NCI-H146 treated with DMSO at 0.1 percent for 48 hours (cell line): Measurements from ENCODE around the gene CCDC6.

Experiments used
- DNase-seq: peaks from one replicate; lab custom pipeline; 2025; ENCODE audit not compliant: unreplicated experiment; lab: John Stamatoyannopoulos, UW

The CCDC6 gene

DNA sequence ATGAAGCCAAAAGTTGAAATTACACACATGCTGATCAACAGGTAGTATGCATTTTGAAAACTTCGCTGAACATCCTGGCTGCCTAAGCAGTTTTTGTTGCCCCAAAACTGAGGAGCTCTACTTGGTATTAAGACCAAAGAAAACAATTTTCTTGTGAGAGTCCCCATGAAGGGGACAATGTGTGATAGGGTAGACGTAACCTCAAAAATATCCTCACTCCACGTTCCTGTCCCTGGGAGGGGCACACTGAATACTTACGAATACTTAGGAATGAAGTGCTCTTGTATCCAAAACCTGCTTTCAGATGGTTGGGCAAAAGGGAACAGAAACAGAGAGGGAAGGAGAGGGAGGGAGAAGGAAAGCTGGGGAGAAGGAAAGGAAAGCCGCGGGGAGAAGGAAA is 24.7 kb downstream of the CCDC6 start:
- no peak for DNase-seq

DNA sequence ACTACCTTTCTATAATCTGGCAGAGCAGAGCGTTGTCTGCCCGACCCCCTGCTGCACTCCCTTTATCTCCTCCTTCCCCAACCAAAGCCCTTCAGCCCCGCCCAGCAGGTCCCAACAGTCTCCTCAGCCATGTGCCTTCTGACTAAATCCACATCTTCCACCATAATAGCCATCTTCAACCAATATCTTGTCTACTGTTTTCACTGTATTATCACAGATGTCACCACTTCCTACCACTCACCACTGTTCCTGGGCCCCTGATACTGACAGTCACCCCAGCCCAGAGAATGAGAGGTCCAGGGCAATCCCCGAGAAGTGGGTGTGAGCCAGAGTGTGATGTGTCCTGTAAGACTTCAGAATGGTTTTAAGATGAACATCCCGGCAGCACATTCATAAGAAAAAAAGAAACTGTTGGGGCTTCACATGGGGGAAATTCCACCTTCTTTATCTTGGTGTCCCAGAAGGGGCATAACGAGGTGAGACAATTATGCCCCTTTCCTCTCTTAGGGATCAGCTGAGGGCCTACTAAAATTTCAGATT is 25.3 kb downstream of the CCDC6 start:
- no peak for DNase-seq

DNA sequence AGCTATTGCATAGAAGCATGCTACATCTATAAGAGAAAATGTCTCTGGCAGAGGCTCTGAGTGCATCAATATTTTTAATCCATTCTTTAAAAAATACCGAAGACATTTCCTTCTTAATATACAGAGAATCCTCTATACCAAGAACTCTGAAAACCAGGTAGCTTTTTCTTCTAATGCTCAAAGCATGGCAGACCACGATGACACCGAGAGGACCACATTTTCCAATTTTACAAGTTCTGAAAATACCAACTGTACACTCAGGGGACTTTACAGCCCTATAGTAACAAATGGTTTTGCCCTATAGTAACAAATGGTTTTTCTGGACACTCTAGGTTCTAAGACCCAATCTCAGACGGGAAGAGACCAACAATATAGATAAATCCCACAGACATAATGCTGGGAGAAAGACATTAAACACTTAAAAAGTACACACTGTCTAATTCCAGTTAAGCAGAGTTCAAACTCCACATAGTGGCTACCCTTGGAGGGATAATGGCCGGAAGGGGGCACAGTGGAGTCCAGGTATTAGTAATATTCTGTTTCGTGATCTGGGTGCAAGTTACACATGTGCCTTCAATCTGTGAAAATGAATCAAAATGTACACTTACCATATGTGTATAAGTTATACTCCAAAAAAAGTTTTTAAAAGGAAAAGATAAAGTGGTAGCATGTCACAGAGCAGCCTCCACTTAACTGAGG is 26.2 kb downstream of the CCDC6 start:
- DNase-seq = no peak

- DNase-seq = no peak
These were observed 26.9 kb downstream of the CCDC6 start for GRCh38 chr10:59879363-59879913.

DNA sequence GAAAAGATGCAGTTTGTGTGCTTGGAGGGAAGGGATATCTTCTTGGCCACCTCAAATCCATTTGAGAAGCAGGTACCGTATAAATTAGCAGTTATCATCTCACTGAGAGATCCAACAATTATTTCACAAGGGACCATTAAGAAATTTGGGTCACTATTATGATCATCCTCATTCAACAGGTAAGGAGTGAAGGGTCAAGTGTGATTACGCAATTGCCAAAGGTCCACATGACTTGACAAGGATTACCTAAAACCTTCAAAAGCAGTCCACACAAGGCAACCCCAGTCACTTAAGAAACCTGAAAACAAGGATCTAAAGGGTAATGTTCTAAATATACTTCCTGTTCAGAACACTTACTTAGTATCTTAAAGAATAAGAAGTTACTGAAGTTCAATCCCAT is 27.4 kb downstream of the CCDC6 start:
- DNase-seq = no peak

DNA sequence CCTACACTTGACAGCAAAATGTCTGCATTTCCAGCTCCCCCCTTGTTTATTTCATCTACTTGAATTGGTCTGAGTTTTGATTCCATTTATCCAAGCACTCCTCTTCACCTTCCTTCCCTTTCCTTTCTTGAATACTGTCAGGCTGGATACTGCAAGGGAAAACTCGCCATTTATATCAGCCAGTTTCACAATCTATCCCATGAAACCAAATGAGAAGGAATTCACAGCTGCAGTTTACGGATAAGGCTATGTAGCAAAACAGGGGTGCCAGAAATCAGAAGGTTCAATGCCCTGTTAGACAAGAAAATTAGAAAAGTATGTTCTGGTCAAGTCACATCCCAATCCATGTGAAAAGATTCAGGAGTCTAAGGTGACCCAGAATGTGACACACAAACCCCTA is 28.1 kb downstream of the CCDC6 start:
- DNase-seq = no peak

GRCh38 chr10:59877191-59877671 is 29.1 kb downstream of the CCDC6 start:
- no peak for DNase-seq

DNA sequence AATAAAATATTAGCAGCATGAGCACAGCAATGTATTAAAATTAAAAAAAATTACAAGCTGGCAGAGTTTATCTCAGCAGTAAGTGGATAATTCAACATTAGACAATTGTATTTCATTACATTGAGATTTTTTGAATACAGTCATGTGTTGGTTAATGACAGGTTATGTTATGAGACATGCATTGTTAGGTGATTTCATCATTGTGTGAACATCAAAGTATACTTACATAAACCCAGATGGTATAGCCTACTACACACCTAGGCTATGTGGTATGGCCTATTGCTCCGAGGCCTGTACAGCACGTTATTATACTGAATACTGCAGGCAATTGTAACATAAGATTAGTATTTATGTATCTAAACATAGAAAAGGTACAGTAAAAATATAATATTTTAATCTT is 29.7 kb downstream of the CCDC6 start:
- peak; percentile 42 for DNase-seq

DNA sequence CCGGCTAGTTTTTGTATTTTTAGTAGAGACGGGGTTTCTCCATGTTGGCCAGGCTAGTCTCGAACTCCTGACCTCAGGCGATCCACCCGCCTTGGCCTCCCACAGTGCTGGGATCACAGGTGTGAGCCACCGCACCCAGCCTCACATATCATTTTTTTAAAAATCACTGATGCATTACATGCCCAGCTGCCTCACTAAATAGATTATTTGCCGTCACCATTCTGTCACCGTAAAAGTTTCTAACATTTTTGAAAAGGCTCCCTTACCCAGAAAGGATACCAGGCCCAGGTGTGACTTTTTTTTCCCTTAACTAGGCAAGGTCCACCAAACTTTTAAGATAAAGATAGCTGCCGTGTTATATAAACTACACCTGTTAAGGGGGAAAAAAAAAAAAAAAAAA is 30.1 kb downstream of the CCDC6 start:
- peak; percentile 41 for DNase-seq

- DNase-seq = no peak
These were observed 32.5 kb downstream of the CCDC6 start for GRCh38 chr10:59873896-59874295.

DNA sequence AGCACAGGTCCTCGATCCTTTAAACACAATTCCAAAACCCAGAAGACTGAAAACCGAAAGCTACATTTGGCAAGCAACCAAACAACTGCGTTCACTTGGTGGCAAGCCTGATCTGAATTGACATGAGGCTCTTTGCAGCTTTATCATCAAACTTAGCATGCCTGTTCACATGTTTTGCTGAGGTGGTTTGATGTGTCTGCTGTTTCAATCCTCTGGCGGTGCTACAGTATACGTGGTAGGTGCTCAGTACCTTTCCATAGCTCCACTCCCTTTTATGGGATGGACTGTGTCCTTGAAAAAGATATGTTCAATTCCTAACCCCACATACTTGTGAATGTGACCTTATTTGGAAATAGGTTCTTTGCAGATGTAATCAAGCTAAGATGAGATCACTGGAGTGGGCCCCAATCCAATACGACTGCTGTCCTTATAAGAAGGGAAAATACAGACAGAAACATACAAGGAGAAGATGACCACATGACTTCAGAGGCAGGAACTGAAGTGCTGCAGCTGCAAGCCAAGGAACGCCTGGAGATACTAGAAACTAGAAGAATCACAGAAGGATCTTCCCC is 33.4 kb downstream of the CCDC6 start:
- no peak for DNase-seq

DNA sequence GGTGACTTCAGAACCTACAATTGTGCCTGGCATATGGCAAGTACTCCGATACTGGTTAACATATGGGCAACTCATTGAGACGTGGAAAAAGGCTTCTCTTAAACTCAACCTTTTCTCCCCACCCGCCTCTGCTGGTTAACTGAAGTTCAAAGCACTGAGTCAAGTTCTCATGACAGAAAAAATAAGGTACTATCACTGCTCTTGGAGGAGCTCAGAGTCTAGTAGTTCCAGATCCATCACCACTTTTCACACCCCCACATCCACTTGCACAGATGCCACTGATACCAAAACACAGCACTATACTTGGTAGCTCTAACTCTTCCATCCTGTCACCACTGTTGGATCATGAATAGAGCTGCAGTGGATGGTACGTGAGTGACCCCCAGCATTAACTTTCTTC is 36.2 kb downstream of the CCDC6 start:
- DNase-seq = no peak

GRCh38 chr10:59869594-59869940 is 36.8 kb downstream of the CCDC6 start:
- no peak for DNase-seq

DNA sequence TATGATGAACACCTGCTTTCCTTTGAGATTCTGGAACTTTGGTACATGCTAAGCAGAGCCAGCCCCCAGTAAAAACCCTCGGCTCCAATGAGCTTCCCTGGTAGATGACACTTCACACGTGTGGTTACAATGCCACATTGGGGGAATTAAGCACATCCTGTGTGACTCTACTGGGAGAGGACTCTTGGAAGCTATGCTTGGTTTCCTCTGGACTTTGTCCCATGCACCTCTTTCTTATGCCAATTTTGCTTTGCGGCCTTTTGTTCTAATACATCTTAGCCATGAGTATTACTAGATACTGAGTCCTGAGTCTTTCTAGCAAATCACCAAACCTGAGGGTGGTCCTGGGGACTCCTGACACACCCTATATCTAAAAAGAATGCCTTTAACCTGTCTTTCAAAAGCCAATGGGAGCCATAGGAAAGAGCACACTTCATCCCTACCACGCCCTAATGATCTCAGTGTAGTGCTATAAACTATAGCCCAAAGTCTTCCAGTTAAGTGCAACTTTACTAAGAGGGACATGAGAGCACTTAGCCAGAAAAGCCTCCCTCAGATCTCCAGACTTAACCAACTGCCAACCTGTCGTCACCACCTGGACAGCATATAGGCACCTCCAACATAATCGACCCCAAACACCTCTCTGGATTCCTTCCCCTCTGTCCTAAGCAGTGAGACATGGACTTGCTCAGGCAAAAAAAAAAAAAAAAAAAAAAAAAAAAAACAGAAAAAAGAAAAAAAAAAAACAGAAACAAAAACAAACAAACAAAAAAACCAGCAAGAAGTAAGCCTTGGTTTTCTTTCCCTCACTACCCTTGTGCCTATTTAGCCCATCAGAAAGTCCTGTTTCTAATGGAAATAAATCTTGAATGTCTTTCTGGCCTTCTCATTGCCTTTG is 37.4 kb downstream of the CCDC6 start:
- no peak for DNase-seq

DNA sequence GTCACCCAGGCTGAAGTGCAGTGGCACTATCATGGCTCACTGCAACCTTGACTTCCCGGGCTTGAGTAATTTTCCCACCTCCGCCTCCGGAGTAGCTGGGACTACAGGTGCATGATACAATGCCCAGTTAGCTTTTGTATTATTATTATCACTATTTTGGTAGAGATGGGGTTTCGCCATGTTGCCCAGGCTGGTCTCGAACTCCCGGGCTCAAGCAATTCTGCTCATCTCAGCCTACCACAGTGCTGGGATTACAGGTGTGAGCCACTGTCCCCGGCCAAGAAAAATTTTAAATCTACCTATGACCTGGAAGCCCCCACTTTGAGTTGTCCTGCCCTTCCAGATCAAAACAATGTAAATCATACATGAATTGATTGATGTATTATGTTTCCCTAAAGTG is 38.8 kb downstream of the CCDC6 start:
- DNase-seq = no peak

DNA sequence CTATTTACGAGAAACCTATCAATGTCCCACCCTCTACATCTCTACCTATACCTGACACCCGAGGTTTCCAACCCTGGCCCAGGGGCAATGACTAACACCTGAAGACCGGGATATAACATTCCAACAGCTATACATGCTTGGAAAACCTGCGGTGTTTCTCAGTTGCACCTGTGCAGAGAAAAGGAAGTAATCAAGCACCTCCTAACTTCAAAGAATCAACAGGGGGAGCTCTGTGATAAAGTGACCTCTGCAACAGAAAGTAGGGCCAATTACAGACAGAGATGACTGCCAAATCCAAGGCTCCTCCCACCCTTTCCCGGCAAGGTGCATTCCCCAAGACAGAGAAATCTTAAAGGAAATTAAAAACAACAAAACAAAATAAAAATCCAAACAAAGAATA is 41.3 kb downstream of the CCDC6 start:
- peak; percentile 65 for DNase-seq

- DNase-seq = no peak
These were observed 42.0 kb downstream of the CCDC6 start for GRCh38 chr10:59864141-59864962.

- DNase-seq = no peak
These were observed 46.8 kb downstream of the CCDC6 start for GRCh38 chr10:59859570-59859969.

GRCh38 chr10:59857921-59858320 is 48.4 kb downstream of the CCDC6 start:
- DNase-seq = no peak

GRCh38 chr10:59857049-59857448 is 49.3 kb downstream of the CCDC6 start:
- DNase-seq = no peak

GRCh38 chr10:59856104-59856503 is 50.3 kb downstream of the CCDC6 start:
- no peak for DNase-seq
